Lung (tissue), 12 donors: ENCODE data around the gene IGF2R. TPM values are rescaled to one million over a fixed set of nuclear protein-coding genes. Genes with fewer than 3 reads are reported as not detected.

Experiments used
- ATAC-seq: fragments of 200-7000 bp; cut with Tn5 transposase; one replicate; pipeline ENCODE4 v1.9.1; 2020; ENCODE audit warnings: moderate number of reproducible peaks; ENCODE audit not compliant: insufficient read depth, low FRiP score
- DNase-seq, 3 donors: peaks; one replicate each; pipeline ENCODE4 v3.0.0-alpha.2; 2013 to 2017
- H3K27ac ChIP-seq, 2 donors: one replicate each; pipeline ENCODE4 v1.5.1; 2013; ENCODE audit warnings: mild to moderate bottlenecking in 2 of 2, moderate library complexity in 2 of 2, control low read depth in 1 of 2, inconsistent platforms in 1 of 2, low read depth in 1 of 2, low read length in 1 of 2
- H3K27me3 ChIP-seq, 3 donors: one replicate each; pipeline ENCODE4 v1.5.1; 2013; ENCODE audit warnings: low read length in 2 of 3; ENCODE audit not compliant: control insufficient read depth in 3 of 3, insufficient read depth in 3 of 3
- H3K36me3 ChIP-seq, 4 donors: one replicate each; pipeline ENCODE4 v1.5.1; 2013; ENCODE audit warnings: low read length in 4 of 4, mild to moderate bottlenecking in 1 of 4, moderate library complexity in 1 of 4; ENCODE audit not compliant: control insufficient read depth in 4 of 4, insufficient read depth in 4 of 4
- H3K4me1 ChIP-seq, 5 donors: one replicate each; pipeline ENCODE4 v1.5.1; 2013; ENCODE audit warnings: low read length in 5 of 5, mild to moderate bottlenecking in 2 of 5, moderate library complexity in 1 of 5; ENCODE audit not compliant: control insufficient read depth in 5 of 5, insufficient read depth in 5 of 5
- H3K4me3 ChIP-seq: one replicate; pipeline ENCODE4 v1.5.1; 2013; ENCODE audit warnings: mild to moderate bottlenecking, control low read depth, moderate library complexity
- H3K9ac ChIP-seq, 2 donors: one replicate each; pipeline ENCODE4 v1.5.1; 2013; ENCODE audit warnings: low read length in 2 of 2, control low read depth in 1 of 2; ENCODE audit not compliant: insufficient read depth in 1 of 2
- H3K9me3 ChIP-seq, 4 donors: one replicate each; pipeline ENCODE4 v1.5.1; 2013; ENCODE audit warnings: low read length in 3 of 4, mild to moderate bottlenecking in 1 of 4, moderate library complexity in 1 of 4; ENCODE audit not compliant: control insufficient read depth in 4 of 4, insufficient read depth in 3 of 4
- CTCF ChIP-seq: IDR thresholded peaks from 2 replicates; pipeline ENCODE4 v1.5.1; 2012; ENCODE audit warnings: mild to moderate bottlenecking; ENCODE audit errors: control extremely low read depth, extremely low read depth
- WGBS, 2 donors: extraction: QIAGEN DNeasy Blood & Tissue Kit; methylation state at CpG; one replicate each; pipeline ENCODE4 v1.1.7; 2013; 5-methylcytosine and 5-hydroxymethylcytosine counted together
- polyA plus RNA-seq, 2 donors: library from polyadenylated mRNA; stranded (reverse); fragments of 200-250 nt; gene quantifications; one replicate each; pipeline ENCODE4 v1.2.1, GENCODE V29; 2013
- total RNA-seq, 2 donors: library from RNA; depleted of rRNA in 1 of 2; stranded (reverse); fragments of >200 nt in 1 of 2; gene quantifications; one replicate each; pipeline ENCODE4 v1.2.1, GENCODE V29; 2014 to 2021
- donor health status: control.
- donor health status: control.
- donor health status: Bipolar disorder and iron deficiency.
- donor health status: healthy.
- donor health status: DM: yes; HTN: yes; CAD: no.

IGF2R gene
- total and polyA plus RNA-seq, 4 donors: 30.0 to 125 (median 92.6) TPM

GRCh38 chr6:160040055-160040454 lies 71.2 kb downstream of the IGF2R start:
- H3K27ac ChIP-seq: no peak overlapping the region
- no peak overlapping the region for H3K4me3 ChIP-seq
- no peak overlapping the region for H3K9ac ChIP-seq
- H3K9me3 ChIP-seq: no peaks in the 10 kb centered on the region
- 92 to 93% methylated on average over 4 of the region's 4 CpGs for WGBS, 2 donors
- ATAC-seq: no peak
- H3K36me3 ChIP-seq: peaks cover 9 to 44% (median 35%) of the 10 kb centered on the region in 4 donors
- no peaks in the 10 kb centered on the region for H3K27me3 ChIP-seq
- DNase-seq: no peak
- TF ChIP-seq CTCF: no peak
- peaks cover 0 to 7% (median 0%) of the 10 kb centered on the region in 5 donors for H3K4me1 ChIP-seq

GRCh38 chr6:160040527-160041264 lies 71.8 kb downstream of the IGF2R start:
- Histone ChIP-seq H3K9me3 (no peaks in the 10 kb centered on the region), H3K9ac (no peak overlapping the region), H3K27ac (no peak overlapping the region), H3K4me1 (peaks cover 0 to 7% (median 0%) of the 10 kb centered on the region in 5 donors), H3K36me3 (peaks cover 8 to 42% (median 39%) of the 10 kb centered on the region in 4 donors), H3K4me3 (no peak overlapping the region), H3K27me3 (no peaks in the 10 kb centered on the region)
- DNase-seq (no peak), ATAC-seq (no peak)
- 95 to 96% methylated on average over 19 of the region's 19 CpGs for WGBS, 2 donors
- TF ChIP-seq CTCF: no peak

GRCh38 chr6:160041608-160042007 lies 72.7 kb downstream of the IGF2R start:
- 56 to 73% methylated on average over 6 of the region's 6 CpGs for WGBS, 2 donors
- DNase-seq: peak in 2 of 3 donors; percentile 9 to 29
- H3K27me3 ChIP-seq: no peaks in the 10 kb centered on the region
- no peak overlapping the region for H3K27ac ChIP-seq
- H3K9ac ChIP-seq: no peak overlapping the region
- peaks cover 0 to 4% (median 0%) of the 10 kb centered on the region in 5 donors for H3K4me1 ChIP-seq
- peaks cover 9 to 45% (median 32%) of the 10 kb centered on the region in 4 donors for H3K36me3 ChIP-seq
- no peak overlapping the region for H3K4me3 ChIP-seq
- ATAC-seq: peak; percentile 73
- H3K9me3 ChIP-seq: no peaks in the 10 kb centered on the region
- no peak for TF ChIP-seq CTCF
